NT2/D1 (cell line): ENCODE data around the gene GGA2.

Experiments
- SUZ12 ChIP-seq: IDR thresholded peaks from 2 replicates; pipeline ENCODE4 v1.6.1; 2011; ENCODE audit not compliant: insufficient read length, insufficient read depth; ENCODE audit errors: extremely low read depth
- ZNF274 ChIP-seq: IDR thresholded peaks from 2 replicates; pipeline ENCODE4 v1.6.1; 2011; ENCODE audit warnings: mild to moderate bottlenecking, low read depth, low read length

DNA sequence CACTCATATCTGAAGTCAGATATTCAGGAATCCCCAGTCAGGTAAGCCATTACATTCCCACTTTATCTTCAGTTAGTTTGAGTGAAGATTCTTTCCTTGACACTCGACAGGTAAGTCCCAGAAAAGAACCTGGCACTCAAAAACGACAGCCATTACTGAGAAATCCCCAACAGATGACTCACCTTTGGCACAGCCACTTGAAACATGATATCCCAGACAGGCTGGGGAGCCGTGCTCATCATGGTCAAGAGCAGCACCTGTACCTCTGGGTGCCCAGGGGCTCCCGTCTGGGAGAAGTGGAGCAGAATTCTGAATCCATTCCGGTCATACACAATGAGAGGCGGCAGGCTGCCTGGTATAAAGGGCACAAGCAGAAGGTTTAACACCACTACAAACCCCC, 40.5 kb downstream of the GGA2 start:
- TF ChIP-seq SUZ12 (no peak), ZNF274 (no peak)
